Activated CD8-positive, alpha-beta T cell treated with anti-CD3 and anti-CD28 coated beads, Interleukin-2, amount 10 ng/mL, durations not matched to agents 7 days and 5 days (primary cell): Measurements from ENCODE around the gene ADA. TPM values are rescaled to one million over a fixed set of nuclear protein-coding genes. Genes with fewer than 3 reads are reported as not detected.
A peak's percentile ranks its signal among the peaks of the same experiment; 100 is the strongest.

Experiments used
- ATAC-seq: fragments of 150-1000 bp; cut with Tn5 transposase; one replicate; pipeline ENCODE4 v1.10.0; 2021; ENCODE audit warnings: moderate library complexity
- CTCF ChIA-PET: fragments of 350-600 bp; sonication (Branson Sonifier 250); formaldehyde crosslinking; loops from one replicate; lab custom pipeline; 2021; ENCODE audit warnings: antibody characterized with exemption; lab: Charles Lee
- POLR2A ChIA-PET: fragments of 350-600 bp; sonication (Branson Sonifier 250); formaldehyde crosslinking; loops from one replicate; lab custom pipeline; 2021; ENCODE audit warnings: antibody characterized with exemption; lab: Charles Lee
- DNase-seq: peaks from one replicate; pipeline ENCODE4 v3.0.0-alpha.2; 2020
- H3K27ac Mint-ChIP-seq: one replicate; pipeline ENCODE4 v1.8.0; 2021; ENCODE audit warnings: mild to moderate bottlenecking, mixed read lengths
- H3K27me3 Mint-ChIP-seq: one replicate; pipeline ENCODE4 v1.8.0; 2021; ENCODE audit warnings: low read depth, mixed read lengths
- H3K36me3 Mint-ChIP-seq: one replicate; pipeline ENCODE4 v1.8.0; 2021; ENCODE audit warnings: low read depth, mixed read lengths
- H3K4me1 Mint-ChIP-seq: one replicate; pipeline ENCODE4 v1.8.0; 2021; ENCODE audit warnings: low read depth, mixed read lengths
- H3K4me3 Mint-ChIP-seq: one replicate; pipeline ENCODE4 v1.8.0; 2021; ENCODE audit warnings: mild to moderate bottlenecking, mixed read lengths
- H3K9me3 Mint-ChIP-seq: one replicate; pipeline ENCODE4 v1.8.0; 2022; ENCODE audit warnings: mixed read lengths; ENCODE audit not compliant: insufficient read depth
- total RNA-seq, 2 experiments: library from RNA; stranded (reverse); gene quantifications; one replicate each; pipeline ENCODE4 v1.2.3, GENCODE V29; 2021

ADA gene
- total RNA-seq, 2 experiments from 2014 or later = 110 to 112 TPM

GRCh38 chr20:44610313-44610962, 41.1 kb downstream of the ADA start:
- H3K27ac Mint-ChIP-seq = peak overlapping the region; percentile 92
- peak; percentile 45 for ATAC-seq
- peaks cover 29% of the 10 kb centered on the region for H3K4me1 Mint-ChIP-seq
- peaks cover 16% of the 10 kb centered on the region for H3K36me3 Mint-ChIP-seq
- no peaks in the 10 kb centered on the region for H3K27me3 Mint-ChIP-seq
- H3K9me3 Mint-ChIP-seq = no peaks in the 10 kb centered on the region
- ChIA-PET CTCF (interaction anchor here (0.7 to 3.5 kb wide), 53 partner anchors 8 to 494 kb away, joined by 3 to 46 read pairs (median 4); partner anchors contain the start of genes PKIG, SERINC3 and TTPAL), POLR2A (interaction anchor here (0.6 to 1.2 kb wide), 5 partner anchors 10 to 135 kb away, joined by 3 to 4 read pairs (median 3); partner anchors contain the start of genes SERINC3 and TTPAL)
- peak overlapping the region; percentile 25 for H3K4me3 Mint-ChIP-seq
- DNase-seq = peak; percentile 26

DNA sequence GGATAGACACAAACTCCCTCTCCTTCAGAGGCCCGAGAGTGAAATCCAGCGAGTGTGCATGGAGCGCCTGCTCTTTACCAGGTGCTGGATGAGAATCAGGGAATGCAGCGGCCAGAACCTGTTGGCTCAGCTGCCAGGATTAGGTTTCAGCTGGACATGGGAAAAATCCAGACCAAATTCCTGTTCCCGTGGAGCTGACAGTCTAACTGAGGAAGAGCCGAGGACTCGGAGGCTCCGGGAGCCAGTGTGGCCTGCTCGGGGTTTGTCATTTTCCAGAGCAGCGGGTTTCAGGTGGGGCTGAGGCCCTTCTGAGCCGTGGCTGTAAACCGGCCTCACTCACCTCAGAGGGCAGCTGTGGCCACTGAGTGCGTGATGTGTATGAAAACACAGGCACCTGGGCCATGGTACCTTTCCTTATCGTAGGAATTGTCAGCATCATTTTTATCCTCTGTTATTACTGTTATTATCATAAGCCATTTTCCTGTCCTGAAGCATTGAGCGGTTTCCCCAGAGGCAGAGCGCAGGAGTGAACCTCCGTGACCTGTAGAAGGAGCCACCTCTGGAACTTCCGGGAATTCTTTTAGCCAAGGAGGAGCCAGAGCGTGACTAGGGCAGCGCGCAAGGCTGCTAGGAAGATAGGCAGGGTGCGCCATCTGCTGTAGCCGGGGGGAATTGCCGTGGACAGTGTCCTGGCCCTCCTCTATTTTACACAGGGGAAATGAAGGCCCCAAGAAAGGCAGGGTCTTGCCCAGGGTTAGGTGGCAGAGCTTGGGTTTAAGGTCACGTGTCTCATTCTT, 41.8 kb downstream of the ADA start:
- Mint-ChIP-seq H3K9me3 (no peaks in the 10 kb centered on the region), H3K4me3 (peak overlapping the region; percentile 22), H3K36me3 (peaks cover 9% of the 10 kb centered on the region), H3K4me1 (peaks cover 21% of the 10 kb centered on the region), H3K27ac (peak overlapping the region; percentile 92), H3K27me3 (no peaks in the 10 kb centered on the region)
- POLR2A ChIA-PET = interaction anchor here (0.7 to 1.0 kb wide), 3 partner anchors 26 to 88 kb away, joined by 3 read pairs; partner anchors contain the start of gene SERINC3
- CTCF ChIA-PET = interaction anchor here (0.7 to 3.5 kb wide), 51 partner anchors 8 to 493 kb away, joined by 3 to 46 read pairs (median 4); partner anchors contain the start of genes PKIG, SERINC3 and TTPAL
- ATAC-seq (peak; percentile 93), DNase-seq (peak; percentile 87)

- Mint-ChIP-seq H3K4me3 (no peak overlapping the region), H3K27me3 (no peaks in the 10 kb centered on the region), H3K27ac (no peak overlapping the region), H3K9me3 (no peaks in the 10 kb centered on the region), H3K4me1 (peaks cover 21% of the 10 kb centered on the region), H3K36me3 (peaks cover 4% of the 10 kb centered on the region)
- ATAC-seq (no peak), DNase-seq (no peak)
- ChIA-PET CTCF (interaction anchor here (1.0 to 3.5 kb wide), 14 partner anchors 10 to 392 kb away, joined by 3 to 46 read pairs (median 8); partner anchors contain the start of gene SERINC3), POLR2A (no interaction called here)
Measured at GRCh38 chr20:44609006-44609515, 42.4 kb downstream of the ADA start.

DNA sequence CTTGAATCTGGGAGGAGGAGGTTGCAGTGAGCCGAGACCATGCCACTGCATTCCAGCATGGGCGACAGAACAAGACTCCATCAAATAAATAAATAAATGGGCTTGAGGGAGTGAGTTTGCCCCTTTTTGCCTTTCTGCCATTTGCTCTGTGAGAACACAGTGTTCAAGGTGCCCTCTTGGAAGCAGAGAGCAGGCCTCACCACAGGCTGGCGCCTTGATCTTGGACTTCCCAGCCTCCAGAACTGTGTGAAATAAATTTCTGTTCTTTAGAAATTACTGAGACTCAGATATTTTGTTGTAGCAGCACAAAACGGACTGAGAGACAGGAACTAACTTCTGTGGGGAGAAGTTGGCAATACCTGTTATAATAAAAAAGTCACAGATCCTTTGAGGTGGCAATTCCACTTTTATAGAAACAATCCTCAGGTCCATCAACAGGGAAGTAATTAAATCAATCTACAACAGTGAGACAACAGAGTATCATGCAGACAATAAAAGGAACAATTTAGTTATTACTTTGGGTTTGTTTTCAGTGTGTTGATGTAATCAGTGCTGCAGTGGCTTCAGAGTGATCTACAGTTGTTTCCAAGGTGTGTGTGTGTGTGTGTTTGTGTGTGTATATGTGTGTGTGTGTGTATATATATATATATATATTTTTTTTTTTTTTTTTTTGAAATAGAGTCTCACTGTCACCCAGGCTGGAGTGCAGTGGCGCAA, 44.6 kb downstream of the ADA start:
- Mint-ChIP-seq H3K9me3 (no peaks in the 10 kb centered on the region), H3K4me1 (peaks cover 21% of the 10 kb centered on the region), H3K27me3 (no peaks in the 10 kb centered on the region), H3K4me3 (no peak overlapping the region), H3K27ac (no peak overlapping the region), H3K36me3 (no peaks in the 10 kb centered on the region)
- CTCF ChIA-PET = interaction anchor here (1.6 to 3.5 kb wide), 2 partner anchors 76 to 218 kb away, joined by 4 to 27 read pairs; no protein-coding TSS in a partner anchor
- DNase-seq (no peak), ATAC-seq (no peak)
- POLR2A ChIA-PET = no interaction called here

- Mint-ChIP-seq H3K27ac (no peak overlapping the region), H3K4me1 (peaks cover 25% of the 10 kb centered on the region), H3K36me3 (no peaks in the 10 kb centered on the region), H3K27me3 (no peaks in the 10 kb centered on the region), H3K4me3 (no peak overlapping the region), H3K9me3 (no peaks in the 10 kb centered on the region)
- ChIA-PET CTCF (interaction anchor here (0.8 to 1.7 kb wide), 7 partner anchors 28 to 219 kb away, joined by 3 to 7 read pairs (median 3); partner anchors contain the start of gene TTPAL), POLR2A (no interaction called here)
- ATAC-seq = no peak
- DNase-seq = no peak
Measured at GRCh38 chr20:44603327-44603726, 48.2 kb downstream of the ADA start.

- Mint-ChIP-seq H3K36me3 (no peaks in the 10 kb centered on the region), H3K27me3 (no peaks in the 10 kb centered on the region), H3K27ac (no peak overlapping the region), H3K4me1 (peaks cover 31% of the 10 kb centered on the region), H3K4me3 (no peak overlapping the region), H3K9me3 (no peaks in the 10 kb centered on the region)
- ChIA-PET POLR2A (no interaction called here), CTCF (interaction anchor here (0.7 to 1.4 kb wide), 6 partner anchors 8 to 385 kb away, joined by 3 to 4 read pairs (median 3); no protein-coding TSS in a partner anchor)
- ATAC-seq = no peak
- DNase-seq = no peak
Measured at GRCh38 chr20:44601801-44602204, 49.7 kb downstream of the ADA start.

GRCh38 chr20:44601236-44601671, 50.2 kb downstream of the ADA start:
- Mint-ChIP-seq H3K27me3 (no peaks in the 10 kb centered on the region), H3K9me3 (no peaks in the 10 kb centered on the region), H3K4me1 (peaks cover 31% of the 10 kb centered on the region), H3K27ac (no peak overlapping the region), H3K4me3 (no peak overlapping the region), H3K36me3 (no peaks in the 10 kb centered on the region)
- DNase-seq (no peak), ATAC-seq (no peak)
- ChIA-PET POLR2A (no interaction called here), CTCF (interaction anchor here (1.0 to 4.2 kb wide), 5 partner anchors 9 to 384 kb away, joined by 3 to 36 read pairs (median 4); no protein-coding TSS in a partner anchor)

DNA sequence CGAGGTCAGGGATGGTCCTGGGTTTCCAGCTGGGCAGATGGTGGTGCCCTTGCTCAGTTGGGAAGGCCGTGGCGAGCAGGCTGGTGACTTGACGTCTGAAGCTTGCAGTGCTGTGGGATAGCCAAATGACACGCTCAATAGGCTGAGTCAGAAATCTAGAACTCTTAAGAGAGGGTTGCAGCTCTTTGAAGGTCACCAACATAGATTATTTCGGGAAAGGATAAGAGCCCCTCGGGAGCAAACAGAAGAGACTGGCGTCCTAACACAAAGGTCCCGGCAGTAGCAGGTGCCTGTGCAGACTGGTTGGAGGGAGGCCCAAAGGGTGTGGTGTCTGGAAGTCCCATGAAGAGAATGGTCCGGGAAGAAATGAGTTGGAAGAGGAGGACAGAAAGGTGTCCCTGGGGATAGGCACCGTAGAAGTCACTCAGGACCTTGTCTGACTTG, 50.7 kb downstream of the ADA start:
- DNase-seq (no peak), ATAC-seq (no peak)
- Mint-ChIP-seq H3K27ac (peak overlapping the region; percentile 34), H3K27me3 (no peaks in the 10 kb centered on the region), H3K36me3 (no peaks in the 10 kb centered on the region), H3K4me3 (no peak overlapping the region), H3K4me1 (peaks cover 31% of the 10 kb centered on the region), H3K9me3 (no peaks in the 10 kb centered on the region)
- ChIA-PET CTCF (interaction anchor here (4.2 kb wide), 1 partner anchor 9 kb away, joined by 36 read pairs; no protein-coding TSS in a partner anchor), POLR2A (no interaction called here)

- ChIA-PET POLR2A (no interaction called here), CTCF (interaction anchor here (4.2 kb wide), 1 partner anchor 10 kb away, joined by 36 read pairs; no protein-coding TSS in a partner anchor)
- H3K4me1 Mint-ChIP-seq = peaks cover 31% of the 10 kb centered on the region
- H3K4me3 Mint-ChIP-seq = no peak overlapping the region
- peak overlapping the region; percentile 34 for H3K27ac Mint-ChIP-seq
- no peaks in the 10 kb centered on the region for H3K27me3 Mint-ChIP-seq
- no peak for DNase-seq
- ATAC-seq = no peak
- no peaks in the 10 kb centered on the region for H3K36me3 Mint-ChIP-seq
- H3K9me3 Mint-ChIP-seq = no peaks in the 10 kb centered on the region
Measured at GRCh38 chr20:44600301-44600700, 51.2 kb downstream of the ADA start.

- H3K27ac Mint-ChIP-seq = no peak overlapping the region
Measured at GRCh38 chr20:44599715-44600114, 51.8 kb downstream of the ADA start.

More at GRCh38 chr20:44599715-44600114, 51.8 kb downstream of the ADA start:
- Mint-ChIP-seq H3K4me1 (peaks cover 31% of the 10 kb centered on the region), H3K9me3 (no peaks in the 10 kb centered on the region), H3K4me3 (no peak overlapping the region), H3K36me3 (no peaks in the 10 kb centered on the region), H3K27me3 (no peaks in the 10 kb centered on the region)
- no peak for ATAC-seq
- no peak for DNase-seq
- ChIA-PET POLR2A (interaction anchor here (1.0 kb wide), 1 partner anchor 78 kb away, joined by 5 read pairs; the partner anchor contains the start of gene SERINC3), CTCF (interaction anchor here (1.0 to 4.2 kb wide), 8 partner anchors 10 to 383 kb away, joined by 3 to 36 read pairs (median 4); partner anchors contain the start of gene TTPAL)
